Adrenal gland (tissue), 12 donors: ENCODE results near the gene STXBP4. TPM values are rescaled to one million over a fixed set of nuclear protein-coding genes. Genes with fewer than 3 reads are reported as not detected.

Source experiments
- DNase-seq, 7 donors: peaks; one replicate each; pipeline ENCODE4 v3.0.0-alpha.2; 2019 to 2020
- H3K27ac ChIP-seq, 5 donors: fragments of 200-600 bp; sonication (generic) in 4 of 5; 1 replicate in 3 of 5; 2 replicates in 2 of 5; pipeline versions ENCODE4 v1.5.1 to v1.8.0; 2016 to 2020; ENCODE audit warnings: mild to moderate bottlenecking in 1 of 5
- H3K27me3 ChIP-seq: fragments of 200-600 bp; 2 replicates; pipeline ENCODE4 v1.8.0; 2021
- H3K36me3 ChIP-seq, 2 donors: fragments of 200-600 bp; replicated peaks in 1 of 2; 1 replicate in 1 of 2; 2 replicates in 1 of 2; pipeline versions ENCODE4 v1.5.1 to v1.8.0; 2018 to 2022
- H3K4me1 ChIP-seq, 2 donors: fragments of 200-600 bp; replicated peaks in 1 of 2; 1 replicate in 1 of 2; 2 replicates in 1 of 2; pipeline versions ENCODE4 v1.5.1 to v1.8.0; 2018 to 2021
- H3K4me3 ChIP-seq, 4 donors: fragments of 200-600 bp; sonication (generic) in 3 of 4; one replicate each; pipeline ENCODE4 v1.5.1; 2016 to 2018
- H3K9me3 ChIP-seq, 3 donors: fragments of 200-600 bp; sonication (generic) in 1 of 3; replicated peaks in 1 of 3; 1 replicate in 2 of 3; 2 replicates in 1 of 3; pipeline versions ENCODE4 v1.5.1 to v1.8.0; 2016 to 2021
- POLR2A ChIP-seq, 2 donors: fragments of 450-650 bp; IDR thresholded peaks; one replicate each; pipeline ENCODE4 v1.6.1; 2017; ENCODE audit warnings: antibody characterized with exemption in 2 of 2, mild to moderate bottlenecking in 2 of 2, moderate library complexity in 1 of 2
- WGBS, 4 donors: extraction: QIAGEN DNeasy Blood & Tissue Kit in 2 of 4; methylation state at CpG; one replicate each; pipeline versions ENCODE4 v1.1.5 to v1.1.7; 2013 to 2017; 5-methylcytosine and 5-hydroxymethylcytosine counted together
- intact Hi-C, 2 donors: fragments of 100-400 bp; cut with DNase I; formaldehyde crosslinking; loops; one replicate each; pipeline versions ENCODE4 v1.14.1 to v1.15.0; 2022 to 2023
- polyA plus RNA-seq, 3 donors: library from polyadenylated mRNA; stranded (reverse); fragments of 200-250 nt in 2 of 3; fragments of 350-450 nt in 1 of 3; fragmentation: Illumina TruSeq in 1 of 3; extraction: RNeasy Lipid Tissue Mini Kit (QIAGEN cat#74804) in 1 of 3; gene quantifications; one replicate each; pipeline ENCODE4 v1.2.3, GENCODE V29; 2013 to 2014
- total RNA-seq, 9 donors: library from RNA; depleted of rRNA in 4 of 9; stranded (reverse); fragments of >200 nt in 4 of 9; fragments of 120-200 nt in 1 of 9; fragmentation: NEBNext Ultra II Directional in 1 of 9; extraction: Animal tissue kit (Norgen Biotek cat#: 25700) in 1 of 9; gene quantifications; one replicate each; pipeline versions ENCODE4 v1.1.0 to v1.2.4, GENCODE V29; 2013 to 2023
- TF ChIP-seq, protein P1 (sequence below), 6 experiments: fragments of 450-650 bp in 4 of 6; fragments of 200-600 bp in 2 of 6; sonication (generic) in 1 of 6; IDR thresholded peaks; 1 replicate in 5 of 6; 2 replicates in 1 of 6; pipeline versions ENCODE4 v1.5.1 to v1.8.0; 2016 to 2021; ENCODE audit warnings: antibody characterized with exemption in 6 of 6, mild to moderate bottlenecking in 2 of 6, moderate library complexity in 1 of 6
- donor health status: healthy with polysubstance abuse.
- donor health status: Bipolar disorder and iron deficiency.
- donor health status: DM: yes; HTN: yes; CAD: no.
- donor health status: DM: no; HTN: no; CAD: no.
- donor health status: DM: no; HTN: no; CAD: no.
- donor health status: DM: yes; HTN: yes; CAD: no.

The STXBP4 gene
- total and polyA plus RNA-seq, 12 donors = 0.81 to 50.7 (median 11.6) TPM

DNA sequence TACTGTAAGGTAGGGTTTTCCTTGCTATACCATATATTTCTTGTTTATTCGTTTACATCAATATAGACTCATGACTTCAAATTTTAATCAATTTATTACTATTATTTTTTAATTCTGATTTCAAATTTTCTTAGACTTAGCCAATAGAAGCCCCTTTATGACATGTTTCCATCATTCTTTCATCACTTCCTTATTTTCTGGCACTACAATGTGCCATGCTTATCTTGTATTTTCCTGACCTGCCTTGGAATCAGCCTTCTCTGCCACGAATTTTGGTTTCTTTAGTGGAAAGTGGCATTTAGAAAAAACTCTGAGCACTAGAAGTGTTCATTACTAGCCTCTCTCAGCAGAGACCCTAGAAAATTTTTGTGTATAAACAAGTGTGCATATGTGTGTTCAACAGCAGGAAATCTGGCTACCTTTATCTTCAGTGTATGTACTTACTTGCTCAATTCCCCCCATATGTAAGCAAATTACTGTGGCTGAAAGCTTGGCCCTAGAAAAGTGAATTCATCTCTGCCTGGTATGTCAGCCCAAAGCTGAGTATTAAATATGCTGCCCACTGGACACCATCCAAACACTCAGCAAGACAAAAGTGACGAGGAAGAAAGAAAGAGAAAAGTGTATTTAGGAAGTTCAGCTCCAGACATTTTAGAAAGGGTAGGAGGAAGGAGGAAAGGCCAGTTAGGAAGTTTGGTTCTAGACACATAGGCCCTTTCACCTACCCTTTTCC lies 4.0 kb downstream of the STXBP4 start:
- Histone ChIP-seq H3K36me3 (no peaks in the 10 kb centered on the region), H3K9me3 (no peaks in the 10 kb centered on the region), H3K4me3 (no peak overlapping the region), H3K4me1 (peaks cover 8 to 10% of the 10 kb centered on the region in 2 donors), H3K27ac (no peak overlapping the region), H3K27me3 (no peaks in the 10 kb centered on the region)
- TF ChIP-seq, protein P1, sequence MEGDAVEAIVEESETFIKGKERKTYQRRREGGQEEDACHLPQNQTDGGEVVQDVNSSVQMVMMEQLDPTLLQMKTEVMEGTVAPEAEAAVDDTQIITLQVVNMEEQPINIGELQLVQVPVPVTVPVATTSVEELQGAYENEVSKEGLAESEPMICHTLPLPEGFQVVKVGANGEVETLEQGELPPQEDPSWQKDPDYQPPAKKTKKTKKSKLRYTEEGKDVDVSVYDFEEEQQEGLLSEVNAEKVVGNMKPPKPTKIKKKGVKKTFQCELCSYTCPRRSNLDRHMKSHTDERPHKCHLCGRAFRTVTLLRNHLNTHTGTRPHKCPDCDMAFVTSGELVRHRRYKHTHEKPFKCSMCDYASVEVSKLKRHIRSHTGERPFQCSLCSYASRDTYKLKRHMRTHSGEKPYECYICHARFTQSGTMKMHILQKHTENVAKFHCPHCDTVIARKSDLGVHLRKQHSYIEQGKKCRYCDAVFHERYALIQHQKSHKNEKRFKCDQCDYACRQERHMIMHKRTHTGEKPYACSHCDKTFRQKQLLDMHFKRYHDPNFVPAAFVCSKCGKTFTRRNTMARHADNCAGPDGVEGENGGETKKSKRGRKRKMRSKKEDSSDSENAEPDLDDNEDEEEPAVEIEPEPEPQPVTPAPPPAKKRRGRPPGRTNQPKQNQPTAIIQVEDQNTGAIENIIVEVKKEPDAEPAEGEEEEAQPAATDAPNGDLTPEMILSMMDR (IDR thresholded peaks at IDR 0.05) = no peak
- no peak for TF ChIP-seq POLR2A (IDR thresholded peaks at IDR 0.05)
- intact Hi-C loops = no loop called here
- no peak for DNase-seq
- WGBS, 4 donors = 76 to 86% (median 80%) methylated on average over 3 of the region's 3 CpGs

DNA sequence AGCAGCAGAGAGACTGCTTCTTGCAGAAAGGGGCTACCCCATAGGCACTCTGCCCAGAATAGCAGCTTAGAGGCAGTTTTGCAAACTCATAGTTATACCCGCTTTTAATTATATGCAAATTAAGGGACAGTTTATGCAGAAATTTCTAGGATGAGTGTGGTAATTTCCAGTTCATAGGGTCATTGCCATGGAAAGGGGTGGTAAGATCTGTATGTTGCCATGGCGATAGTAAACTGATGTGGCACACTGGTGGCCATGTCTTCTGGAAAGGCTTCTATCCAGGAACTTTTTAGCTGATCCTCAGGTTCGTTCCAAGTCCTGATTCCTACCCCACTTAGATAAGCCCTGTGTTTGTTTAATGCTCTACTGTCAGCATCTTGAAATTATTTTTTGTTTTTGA lies 6.2 kb downstream of the STXBP4 start:
- Histone ChIP-seq H3K9me3 (no peaks in the 10 kb centered on the region), H3K36me3 (no peaks in the 10 kb centered on the region), H3K4me3 (no peak overlapping the region), H3K27me3 (no peaks in the 10 kb centered on the region), H3K4me1 (peaks cover under 1 to 3% of the 10 kb centered on the region in 2 donors), H3K27ac (no peak overlapping the region)
- WGBS, 4 donors = 81 to 90% (median 87%) methylated on average over 2 to 3 of the region's 3 CpGs
- DNase-seq = no peak
- intact Hi-C loops = no loop called here
- no peak for TF ChIP-seq POLR2A (IDR thresholded peaks at IDR 0.05)

DNA sequence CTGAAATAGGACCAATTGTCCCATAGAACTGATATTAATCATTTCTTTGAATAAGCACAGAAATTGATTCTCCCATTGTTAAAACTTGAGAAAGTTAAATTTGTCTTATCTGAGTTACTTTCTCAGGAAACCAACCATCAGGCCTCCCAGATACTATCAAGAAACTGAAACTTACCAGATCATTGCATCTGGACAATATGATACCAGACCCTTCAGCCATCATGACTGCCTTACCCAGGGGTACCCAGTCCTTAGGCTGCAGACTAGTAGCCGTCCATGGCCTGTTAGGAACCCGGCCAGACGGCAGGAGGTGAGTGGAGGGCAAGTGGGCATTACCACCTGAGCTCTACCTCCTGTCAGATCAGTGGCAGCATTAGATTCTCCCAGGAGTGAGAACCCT lies 7.8 kb downstream of the STXBP4 start:
- Histone ChIP-seq H3K27ac (no peak overlapping the region), H3K36me3 (no peaks in the 10 kb centered on the region), H3K4me3 (no peak overlapping the region), H3K4me1 (no peaks in the 10 kb centered on the region), H3K27me3 (no peaks in the 10 kb centered on the region), H3K9me3 (peaks cover 0 to 6% (median 0%) of the 10 kb centered on the region in 3 donors)
- DNase-seq = no peak
- TF ChIP-seq POLR2A (IDR thresholded peaks at IDR 0.05) = no peak
- TF ChIP-seq, protein P1 (IDR thresholded peaks at IDR 0.05) = no peak
- 89 to 100% (median 95%) methylated on average over 3 of the region's 3 CpGs for WGBS, 4 donors
- intact Hi-C loops = no loop called here

DNA sequence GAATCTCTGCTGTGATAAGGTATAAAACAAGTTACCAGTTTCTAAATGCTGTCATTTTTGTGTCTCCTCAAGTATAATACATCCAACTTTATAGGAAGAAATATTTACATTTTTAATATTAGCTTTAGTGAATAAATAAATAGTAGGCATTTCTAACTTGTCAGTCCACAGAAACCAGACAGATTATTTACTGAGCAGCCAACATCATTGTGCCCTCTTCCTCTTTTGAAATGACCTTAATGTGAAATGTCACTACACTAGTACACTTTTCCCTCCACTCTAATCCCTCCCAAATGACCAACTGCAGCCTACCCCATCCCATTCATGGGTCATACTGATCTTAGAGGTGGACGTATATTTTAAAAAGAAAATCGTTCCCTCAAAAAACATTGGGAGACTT lies 9.2 kb downstream of the STXBP4 start:
- no peak overlapping the region for H3K27ac ChIP-seq
- peaks cover 0 to 6% (median 0%) of the 10 kb centered on the region in 3 donors for H3K9me3 ChIP-seq
- H3K4me1 ChIP-seq = peaks cover 0 to 2% of the 10 kb centered on the region in 2 donors
- no peak for DNase-seq
- no peak overlapping the region for H3K4me3 ChIP-seq
- TF ChIP-seq, protein P1 (IDR thresholded peaks at IDR 0.05) = no peak
- no peak for TF ChIP-seq POLR2A (IDR thresholded peaks at IDR 0.05)
- H3K36me3 ChIP-seq = no peaks in the 10 kb centered on the region
- H3K27me3 ChIP-seq = no peaks in the 10 kb centered on the region
- intact Hi-C loops = no loop called here
- 85 to 96% (median 93%) methylated on average over 2 of the region's 2 CpGs for WGBS, 4 donors

DNA sequence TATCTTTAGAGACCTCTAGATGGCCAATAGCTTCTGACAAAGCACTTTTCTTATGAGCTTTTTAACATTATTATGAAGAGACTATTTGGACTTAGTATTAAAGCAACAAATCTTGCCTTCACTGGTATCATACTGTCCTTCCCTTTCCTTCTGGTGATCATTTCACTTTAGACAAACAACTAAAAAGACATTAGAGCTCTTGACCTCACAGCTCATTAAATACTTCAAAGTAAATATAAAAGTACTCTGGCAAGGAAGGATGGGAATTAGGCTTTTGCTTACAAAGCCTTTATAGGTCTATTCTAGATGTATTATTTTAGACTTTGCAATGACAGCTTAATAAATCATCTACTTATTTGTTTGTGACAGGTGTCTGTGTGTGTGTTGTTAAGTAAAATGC lies 11.1 kb downstream of the STXBP4 start:
- TF ChIP-seq, protein P1 (IDR thresholded peaks at IDR 0.05) = no peak
- no peak for TF ChIP-seq POLR2A (IDR thresholded peaks at IDR 0.05)
- Histone ChIP-seq H3K36me3 (no peaks in the 10 kb centered on the region), H3K9me3 (peaks cover 0 to 6% (median 0%) of the 10 kb centered on the region in 3 donors), H3K4me1 (peaks cover 0 to 4% of the 10 kb centered on the region in 2 donors), H3K4me3 (no peak overlapping the region), H3K27me3 (no peaks in the 10 kb centered on the region), H3K27ac (no peak overlapping the region)
- intact Hi-C loops = no loop called here
- no peak for DNase-seq
